ENCODE measurements around the gene COL24A1.

- TF ChIP-seq, protein P1, sequence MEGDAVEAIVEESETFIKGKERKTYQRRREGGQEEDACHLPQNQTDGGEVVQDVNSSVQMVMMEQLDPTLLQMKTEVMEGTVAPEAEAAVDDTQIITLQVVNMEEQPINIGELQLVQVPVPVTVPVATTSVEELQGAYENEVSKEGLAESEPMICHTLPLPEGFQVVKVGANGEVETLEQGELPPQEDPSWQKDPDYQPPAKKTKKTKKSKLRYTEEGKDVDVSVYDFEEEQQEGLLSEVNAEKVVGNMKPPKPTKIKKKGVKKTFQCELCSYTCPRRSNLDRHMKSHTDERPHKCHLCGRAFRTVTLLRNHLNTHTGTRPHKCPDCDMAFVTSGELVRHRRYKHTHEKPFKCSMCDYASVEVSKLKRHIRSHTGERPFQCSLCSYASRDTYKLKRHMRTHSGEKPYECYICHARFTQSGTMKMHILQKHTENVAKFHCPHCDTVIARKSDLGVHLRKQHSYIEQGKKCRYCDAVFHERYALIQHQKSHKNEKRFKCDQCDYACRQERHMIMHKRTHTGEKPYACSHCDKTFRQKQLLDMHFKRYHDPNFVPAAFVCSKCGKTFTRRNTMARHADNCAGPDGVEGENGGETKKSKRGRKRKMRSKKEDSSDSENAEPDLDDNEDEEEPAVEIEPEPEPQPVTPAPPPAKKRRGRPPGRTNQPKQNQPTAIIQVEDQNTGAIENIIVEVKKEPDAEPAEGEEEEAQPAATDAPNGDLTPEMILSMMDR (IDR thresholded peaks at IDR 0.05 in 8 of 11, conservative IDR thresholded peaks at IDR 0.05 in 3 of 11), result no peak
- no peak for TF ChIP-seq POLR2AphosphoS5 (IDR thresholded peaks at IDR 0.05)
- no peak for TF ChIP-seq POLR2A (IDR thresholded peaks at IDR 0.05)
These were observed 35.4 kb upstream of the COL24A1 start for GRCh38 chr1:86191958-86192357.
